Measurements from ENCODE around the gene FCHSD2. TPM values are rescaled to one million over a fixed set of nuclear protein-coding genes. Genes with fewer than 3 reads are reported as not detected.
A peak's percentile ranks its signal among the peaks of the same experiment; 100 is the strongest.

The FCHSD2 gene
- total and polyA plus RNA-seq, 7 donors = 5.7 to 18.5 (median 9.7) TPM

- Histone ChIP-seq H3K36me3 (ENCODE audit: insufficient read depth in 1 of 2, low read depth in 1 of 2) (no peaks in the 10 kb centered on the region), H3K27me3 (ENCODE audit: insufficient read depth in 3 of 3, low read length in 2 of 3) (no peaks in the 10 kb centered on the region), H3K27ac (no peak overlapping the region), H3K9me3 (no peaks in the 10 kb centered on the region), H3K4me1 (peaks cover 20% of the 10 kb centered on the region), H3K4me3 (no peak overlapping the region)
- no peak for DNase-seq
- TF ChIP-seq, protein P1, sequence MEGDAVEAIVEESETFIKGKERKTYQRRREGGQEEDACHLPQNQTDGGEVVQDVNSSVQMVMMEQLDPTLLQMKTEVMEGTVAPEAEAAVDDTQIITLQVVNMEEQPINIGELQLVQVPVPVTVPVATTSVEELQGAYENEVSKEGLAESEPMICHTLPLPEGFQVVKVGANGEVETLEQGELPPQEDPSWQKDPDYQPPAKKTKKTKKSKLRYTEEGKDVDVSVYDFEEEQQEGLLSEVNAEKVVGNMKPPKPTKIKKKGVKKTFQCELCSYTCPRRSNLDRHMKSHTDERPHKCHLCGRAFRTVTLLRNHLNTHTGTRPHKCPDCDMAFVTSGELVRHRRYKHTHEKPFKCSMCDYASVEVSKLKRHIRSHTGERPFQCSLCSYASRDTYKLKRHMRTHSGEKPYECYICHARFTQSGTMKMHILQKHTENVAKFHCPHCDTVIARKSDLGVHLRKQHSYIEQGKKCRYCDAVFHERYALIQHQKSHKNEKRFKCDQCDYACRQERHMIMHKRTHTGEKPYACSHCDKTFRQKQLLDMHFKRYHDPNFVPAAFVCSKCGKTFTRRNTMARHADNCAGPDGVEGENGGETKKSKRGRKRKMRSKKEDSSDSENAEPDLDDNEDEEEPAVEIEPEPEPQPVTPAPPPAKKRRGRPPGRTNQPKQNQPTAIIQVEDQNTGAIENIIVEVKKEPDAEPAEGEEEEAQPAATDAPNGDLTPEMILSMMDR (IDR thresholded peaks at IDR 0.05) = no peak
- ATAC-seq = peak; percentile 79 to 86 (median 82)
- intact Hi-C loops (cut with DNase I) = no loop called here
These were observed 172.2 kb downstream of the FCHSD2 start for GRCh38 chr11:72969894-72970335.

- Histone ChIP-seq H3K36me3 (ENCODE audit: insufficient read depth in 1 of 2, low read depth in 1 of 2) (no peaks in the 10 kb centered on the region), H3K27ac (no peak overlapping the region), H3K4me3 (no peak overlapping the region), H3K9me3 (no peaks in the 10 kb centered on the region), H3K4me1 (peaks cover 20% of the 10 kb centered on the region), H3K27me3 (ENCODE audit: insufficient read depth in 3 of 3, low read length in 2 of 3) (no peaks in the 10 kb centered on the region)
- ATAC-seq = no peak
- TF ChIP-seq, protein P1 (IDR thresholded peaks at IDR 0.05) = no peak
- intact Hi-C loops (cut with DNase I) = no loop called here
- DNase-seq = no peak
These were observed 173.7 kb downstream of the FCHSD2 start for GRCh38 chr11:72968390-72968789.

- Histone ChIP-seq H3K4me3 (no peak overlapping the region), H3K4me1 (peaks cover 15% of the 10 kb centered on the region), H3K27ac (no peak overlapping the region), H3K36me3 (ENCODE audit: insufficient read depth in 1 of 2, low read depth in 1 of 2) (no peaks in the 10 kb centered on the region), H3K27me3 (ENCODE audit: insufficient read depth in 3 of 3, low read length in 2 of 3) (no peaks in the 10 kb centered on the region), H3K9me3 (no peaks in the 10 kb centered on the region)
- peak in 3 of 4 donors; percentile 34 to 56 (median 37) for ATAC-seq
- TF ChIP-seq, protein P1 (IDR thresholded peaks at IDR 0.05) = no peak
- intact Hi-C loops (cut with DNase I) = no loop called here
- DNase-seq = no peak
- WGBS, 3 donors = 91 to 95% (median 94%) methylated on average over 1 of the region's 1 CpG
These were observed 176.4 kb downstream of the FCHSD2 start for GRCh38 chr11:72965672-72966071.

DNA sequence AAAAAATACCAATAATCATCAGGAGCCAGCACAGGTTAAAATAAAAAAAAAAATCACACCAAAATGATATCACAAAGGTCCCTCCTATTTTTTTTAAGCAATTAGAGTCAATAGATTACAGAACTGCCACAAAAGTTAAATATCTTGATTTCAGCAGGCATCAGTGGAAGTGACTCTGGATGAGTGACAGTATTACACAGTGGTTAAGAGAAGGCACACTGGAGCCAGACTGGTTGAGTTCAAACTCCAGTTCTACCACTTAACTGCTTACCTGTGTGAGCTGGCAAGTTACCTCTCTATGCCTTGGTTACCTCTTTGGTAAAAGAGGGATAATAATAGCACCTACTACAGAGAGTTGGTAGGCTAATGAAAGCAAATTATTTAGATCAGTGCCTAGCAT, 179.4 kb downstream of the FCHSD2 start:
- peaks cover 9% of the 10 kb centered on the region for H3K4me1 ChIP-seq
- TF ChIP-seq, protein P1 (IDR thresholded peaks at IDR 0.05) = no peak
- H3K9me3 ChIP-seq = no peaks in the 10 kb centered on the region
- H3K27ac ChIP-seq = no peak overlapping the region
- no peak for DNase-seq
- H3K27me3 ChIP-seq (ENCODE audit: insufficient read depth in 3 of 3, low read length in 2 of 3) = no peaks in the 10 kb centered on the region
- ATAC-seq = no peak
- H3K4me3 ChIP-seq = no peak overlapping the region
- H3K36me3 ChIP-seq (ENCODE audit: insufficient read depth in 1 of 2, low read depth in 1 of 2) = no peaks in the 10 kb centered on the region
- intact Hi-C loops (cut with DNase I) = no loop called here

DNA sequence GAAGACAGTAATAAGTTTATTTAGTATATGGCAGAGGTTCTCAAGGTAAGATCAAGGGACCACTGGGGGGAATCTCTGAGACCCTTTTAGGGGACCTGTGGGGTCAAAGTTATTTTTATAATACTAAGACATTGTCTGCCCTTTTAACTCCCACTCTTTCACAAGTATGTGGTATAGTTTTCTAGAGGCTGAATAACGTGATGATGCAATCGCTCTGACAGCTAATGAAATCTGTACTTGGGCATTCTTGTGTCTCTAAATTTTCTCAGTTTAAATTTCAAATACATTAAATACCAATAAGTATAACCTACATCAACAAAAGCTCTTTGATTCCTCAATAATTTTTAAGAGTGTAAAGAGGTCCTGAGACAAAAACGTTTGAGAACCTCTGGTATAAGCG, 180.0 kb downstream of the FCHSD2 start:
- Histone ChIP-seq H3K9me3 (no peaks in the 10 kb centered on the region), H3K27ac (no peak overlapping the region), H3K4me1 (peaks cover 9% of the 10 kb centered on the region), H3K36me3 (ENCODE audit: insufficient read depth in 1 of 2, low read depth in 1 of 2) (no peaks in the 10 kb centered on the region), H3K4me3 (no peak overlapping the region), H3K27me3 (ENCODE audit: insufficient read depth in 3 of 3, low read length in 2 of 3) (no peaks in the 10 kb centered on the region)
- no peak for ATAC-seq
- WGBS, 3 donors = 86 to 89% (median 87%) methylated on average over 4 of the region's 4 CpGs
- TF ChIP-seq, protein P1 (IDR thresholded peaks at IDR 0.05) = no peak
- intact Hi-C loops (cut with DNase I) = no loop called here
- DNase-seq = no peak
